Peyer's patch (tissue), 4 donors: Measurements from ENCODE around the gene ITGA7.

ENCODE experiments used
- POLR2A ChIP-seq, 2 donors: fragments of 450-650 bp; IDR thresholded peaks; one replicate each; pipeline ENCODE4 v1.5.1; 2017; ENCODE audit warnings: antibody characterized with exemption in 2 of 2, mild to moderate bottlenecking in 2 of 2, moderate library complexity in 2 of 2
- TF ChIP-seq, protein P1 (sequence below), 6 experiments: fragments of 450-650 bp in 4 of 6; fragments of 200-600 bp in 2 of 6; sonication (generic) in 1 of 6; IDR thresholded peaks; one replicate each; pipeline ENCODE4 v1.5.1; 2017 to 2019; ENCODE audit warnings: antibody characterized with exemption in 6 of 6, mild to moderate bottlenecking in 3 of 6, moderate library complexity in 1 of 6

- TF ChIP-seq, protein P1, sequence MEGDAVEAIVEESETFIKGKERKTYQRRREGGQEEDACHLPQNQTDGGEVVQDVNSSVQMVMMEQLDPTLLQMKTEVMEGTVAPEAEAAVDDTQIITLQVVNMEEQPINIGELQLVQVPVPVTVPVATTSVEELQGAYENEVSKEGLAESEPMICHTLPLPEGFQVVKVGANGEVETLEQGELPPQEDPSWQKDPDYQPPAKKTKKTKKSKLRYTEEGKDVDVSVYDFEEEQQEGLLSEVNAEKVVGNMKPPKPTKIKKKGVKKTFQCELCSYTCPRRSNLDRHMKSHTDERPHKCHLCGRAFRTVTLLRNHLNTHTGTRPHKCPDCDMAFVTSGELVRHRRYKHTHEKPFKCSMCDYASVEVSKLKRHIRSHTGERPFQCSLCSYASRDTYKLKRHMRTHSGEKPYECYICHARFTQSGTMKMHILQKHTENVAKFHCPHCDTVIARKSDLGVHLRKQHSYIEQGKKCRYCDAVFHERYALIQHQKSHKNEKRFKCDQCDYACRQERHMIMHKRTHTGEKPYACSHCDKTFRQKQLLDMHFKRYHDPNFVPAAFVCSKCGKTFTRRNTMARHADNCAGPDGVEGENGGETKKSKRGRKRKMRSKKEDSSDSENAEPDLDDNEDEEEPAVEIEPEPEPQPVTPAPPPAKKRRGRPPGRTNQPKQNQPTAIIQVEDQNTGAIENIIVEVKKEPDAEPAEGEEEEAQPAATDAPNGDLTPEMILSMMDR (IDR thresholded peaks at IDR 0.05) = no peak
- no peak for TF ChIP-seq POLR2A (IDR thresholded peaks at IDR 0.05)
These were observed 24.6 kb upstream of the ITGA7 start for GRCh38 chr12:55732288-55732687.
